Glutamatergic neuron (in vitro differentiated cells): Measurements from ENCODE around the gene ELN. TPM values are rescaled to one million over a fixed set of nuclear protein-coding genes. Genes with fewer than 3 reads are reported as not detected.

Source experiments
- DNase-seq: peaks from one replicate; pipeline ENCODE4 v3.0.0; 2022
- H3K27ac Mint-ChIP-seq: one replicate; pipeline ENCODE4 v1.8.0; 2020; ENCODE audit warnings: mild to moderate bottlenecking, mixed read lengths, inconsistent platforms; ENCODE audit not compliant: unreplicated experiment
- H3K27me3 Mint-ChIP-seq: one replicate; pipeline ENCODE4 v1.8.0; 2020; ENCODE audit warnings: mild to moderate bottlenecking, moderate library complexity, mixed read lengths, inconsistent platforms; ENCODE audit not compliant: unreplicated experiment
- H3K36me3 Mint-ChIP-seq: one replicate; pipeline ENCODE4 v1.8.0; 2020; ENCODE audit warnings: mild to moderate bottlenecking, mixed read lengths, inconsistent platforms; ENCODE audit not compliant: unreplicated experiment
- H3K4me1 Mint-ChIP-seq: one replicate; pipeline ENCODE4 v1.8.0; 2020; ENCODE audit warnings: mild to moderate bottlenecking, low read depth, mixed read lengths, inconsistent platforms; ENCODE audit not compliant: unreplicated experiment
- H3K4me3 Mint-ChIP-seq: one replicate; pipeline ENCODE4 v1.8.0; 2020; ENCODE audit warnings: mild to moderate bottlenecking, mixed read lengths, inconsistent platforms; ENCODE audit not compliant: unreplicated experiment
- H3K9me3 Mint-ChIP-seq: one replicate; pipeline ENCODE4 v1.8.0; 2020; ENCODE audit warnings: mild to moderate bottlenecking, moderate library complexity, mixed read lengths, inconsistent platforms; ENCODE audit not compliant: unreplicated experiment
- total RNA-seq: library from RNA; stranded (reverse); fragmentation: NEBNext Ultra II Directional; extraction: Animal tissue kit (Norgen Biotek cat#: 25700); gene quantifications from one replicate; pipeline ENCODE4 v1.2.1, GENCODE V29; 2021; ENCODE audit not compliant: unreplicated experiment
- TF ChIP-seq, protein P1 (sequence below): fragments of 200-600 bp; sonication (generic); IDR thresholded peaks from one replicate; pipeline ENCODE4 v1.5.0; 2021; ENCODE audit not compliant: partially characterized antibody, unreplicated experiment

ELN gene
- total RNA-seq, 1 donor from 2014 or later, result 3.7 TPM

DNA sequence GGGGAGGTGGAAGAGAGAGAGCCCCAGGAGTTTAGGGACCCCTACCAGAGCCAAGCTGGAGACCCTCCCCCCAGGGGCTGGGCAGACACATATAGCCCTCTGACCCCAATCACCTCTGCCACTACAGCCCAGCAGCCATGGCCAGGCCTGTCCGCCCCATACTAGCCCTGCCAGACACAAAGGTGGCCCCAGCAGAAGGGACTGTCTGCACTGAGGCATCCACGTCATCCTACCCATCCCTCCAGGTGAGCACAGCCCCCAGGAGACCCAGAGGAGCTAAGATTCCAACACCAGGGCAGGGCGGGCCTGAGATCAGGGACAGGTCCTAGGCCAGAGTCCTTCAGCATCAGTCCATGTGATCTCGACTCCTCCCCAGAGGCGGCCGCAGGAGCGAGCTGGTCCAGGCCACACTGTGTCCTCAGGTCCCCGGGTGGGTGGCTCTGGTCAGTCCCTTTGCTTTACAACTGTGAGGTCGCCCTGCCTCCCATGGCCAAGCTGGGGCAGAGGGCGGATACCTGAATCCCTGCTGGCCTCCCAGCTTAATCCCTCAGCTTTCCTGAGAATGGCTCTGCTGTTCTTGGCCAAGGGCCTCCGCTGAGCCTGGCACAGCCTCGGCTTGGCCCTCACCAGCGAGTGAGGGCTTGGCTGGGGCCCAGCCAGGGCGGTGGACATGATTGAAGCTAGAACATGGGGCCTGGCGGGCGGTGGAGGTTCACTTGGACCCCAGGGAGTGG, 14.3 kb upstream of the ELN start:
- H3K36me3 Mint-ChIP-seq, result no peaks in the 10 kb centered on the region
- TF ChIP-seq, protein P1, sequence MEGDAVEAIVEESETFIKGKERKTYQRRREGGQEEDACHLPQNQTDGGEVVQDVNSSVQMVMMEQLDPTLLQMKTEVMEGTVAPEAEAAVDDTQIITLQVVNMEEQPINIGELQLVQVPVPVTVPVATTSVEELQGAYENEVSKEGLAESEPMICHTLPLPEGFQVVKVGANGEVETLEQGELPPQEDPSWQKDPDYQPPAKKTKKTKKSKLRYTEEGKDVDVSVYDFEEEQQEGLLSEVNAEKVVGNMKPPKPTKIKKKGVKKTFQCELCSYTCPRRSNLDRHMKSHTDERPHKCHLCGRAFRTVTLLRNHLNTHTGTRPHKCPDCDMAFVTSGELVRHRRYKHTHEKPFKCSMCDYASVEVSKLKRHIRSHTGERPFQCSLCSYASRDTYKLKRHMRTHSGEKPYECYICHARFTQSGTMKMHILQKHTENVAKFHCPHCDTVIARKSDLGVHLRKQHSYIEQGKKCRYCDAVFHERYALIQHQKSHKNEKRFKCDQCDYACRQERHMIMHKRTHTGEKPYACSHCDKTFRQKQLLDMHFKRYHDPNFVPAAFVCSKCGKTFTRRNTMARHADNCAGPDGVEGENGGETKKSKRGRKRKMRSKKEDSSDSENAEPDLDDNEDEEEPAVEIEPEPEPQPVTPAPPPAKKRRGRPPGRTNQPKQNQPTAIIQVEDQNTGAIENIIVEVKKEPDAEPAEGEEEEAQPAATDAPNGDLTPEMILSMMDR, result no peak
- H3K9me3 Mint-ChIP-seq, result peaks cover 2% of the 10 kb centered on the region
- no peak for DNase-seq
- peaks cover 11% of the 10 kb centered on the region for H3K27me3 Mint-ChIP-seq
- peaks cover 22% of the 10 kb centered on the region for H3K4me1 Mint-ChIP-seq
- peak overlapping the region; percentile 76 for H3K27ac Mint-ChIP-seq
- H3K4me3 Mint-ChIP-seq, result no peak overlapping the region

DNA sequence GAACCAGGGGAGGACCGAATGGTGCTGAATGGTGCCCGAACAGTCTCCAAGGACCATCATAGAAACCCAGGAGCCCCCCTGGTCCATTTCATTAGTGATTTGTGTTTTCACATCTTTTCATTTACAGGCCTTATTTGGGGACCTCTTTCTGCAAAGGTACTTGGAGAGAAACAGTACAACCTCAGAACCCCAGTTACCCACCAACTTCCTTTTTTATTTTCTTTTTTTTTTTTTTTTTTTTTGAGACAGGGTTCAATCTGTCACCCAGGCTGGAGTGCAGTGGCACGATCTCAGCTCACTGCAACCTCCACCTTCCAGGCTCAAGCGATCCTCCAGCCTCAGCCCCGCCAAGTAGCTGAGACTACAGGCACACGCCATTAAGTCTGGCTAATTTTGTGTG, 13.0 kb upstream of the ELN start:
- Mint-ChIP-seq H3K4me1 (peaks cover 22% of the 10 kb centered on the region), H3K27ac (peak overlapping the region; percentile 55), H3K36me3 (no peaks in the 10 kb centered on the region), H3K4me3 (no peak overlapping the region), H3K27me3 (peaks cover 10% of the 10 kb centered on the region), H3K9me3 (peaks cover 2% of the 10 kb centered on the region)
- no peak for DNase-seq
- TF ChIP-seq, protein P1, result no peak

DNA sequence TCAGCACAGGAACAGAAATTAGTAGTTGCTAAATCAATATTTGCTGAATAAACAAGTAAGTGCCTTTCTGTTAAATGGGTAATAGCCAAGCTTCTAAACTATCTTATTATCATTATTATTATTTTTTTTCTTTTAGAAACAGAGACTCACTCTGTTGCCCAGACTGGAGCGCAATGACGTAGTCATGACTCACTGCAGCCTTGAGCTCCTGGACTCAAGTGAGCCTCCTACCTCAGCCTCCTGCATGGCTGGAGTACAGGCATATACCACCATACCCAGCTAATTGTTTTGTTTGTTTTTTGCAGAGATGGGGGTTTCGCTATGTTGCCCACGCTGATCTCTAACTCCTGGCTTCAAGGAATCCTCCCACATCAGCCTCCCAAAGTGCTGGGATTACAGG, 12.3 kb upstream of the ELN start:
- peaks cover 22% of the 10 kb centered on the region for H3K4me1 Mint-ChIP-seq
- no peaks in the 10 kb centered on the region for H3K36me3 Mint-ChIP-seq
- H3K9me3 Mint-ChIP-seq, result peaks cover 2% of the 10 kb centered on the region
- TF ChIP-seq, protein P1, result no peak
- no peak for DNase-seq
- H3K4me3 Mint-ChIP-seq, result no peak overlapping the region
- H3K27me3 Mint-ChIP-seq, result peaks cover 10% of the 10 kb centered on the region
- H3K27ac Mint-ChIP-seq, result peak overlapping the region; percentile 33

DNA sequence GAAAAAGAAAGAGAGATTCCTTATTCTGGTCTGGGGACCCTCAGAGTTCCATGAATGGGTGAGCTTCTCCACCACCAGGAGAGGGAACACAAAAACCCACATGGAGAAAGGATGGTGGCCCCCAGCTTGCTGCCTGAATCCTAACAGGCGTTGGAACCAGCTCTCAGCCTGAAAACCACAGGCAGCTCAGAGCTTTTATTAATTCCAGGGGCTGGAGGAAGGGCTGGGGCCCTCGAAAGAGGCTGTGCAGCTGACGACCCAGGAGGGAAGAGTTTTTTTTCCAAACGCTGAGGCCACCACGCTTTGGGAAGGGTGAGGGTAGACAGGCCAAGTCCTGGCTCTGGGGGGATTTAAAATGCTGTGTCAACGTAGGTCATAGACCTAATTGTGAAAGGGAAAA, 10.8 kb upstream of the ELN start:
- no peaks in the 10 kb centered on the region for H3K36me3 Mint-ChIP-seq
- TF ChIP-seq, protein P1, result no peak
- peak overlapping the region; percentile 38 for H3K27ac Mint-ChIP-seq
- H3K27me3 Mint-ChIP-seq, result peaks cover 6% of the 10 kb centered on the region
- no peak overlapping the region for H3K4me3 Mint-ChIP-seq
- H3K9me3 Mint-ChIP-seq, result peaks cover 2% of the 10 kb centered on the region
- H3K4me1 Mint-ChIP-seq, result peaks cover 22% of the 10 kb centered on the region
- no peak for DNase-seq

DNA sequence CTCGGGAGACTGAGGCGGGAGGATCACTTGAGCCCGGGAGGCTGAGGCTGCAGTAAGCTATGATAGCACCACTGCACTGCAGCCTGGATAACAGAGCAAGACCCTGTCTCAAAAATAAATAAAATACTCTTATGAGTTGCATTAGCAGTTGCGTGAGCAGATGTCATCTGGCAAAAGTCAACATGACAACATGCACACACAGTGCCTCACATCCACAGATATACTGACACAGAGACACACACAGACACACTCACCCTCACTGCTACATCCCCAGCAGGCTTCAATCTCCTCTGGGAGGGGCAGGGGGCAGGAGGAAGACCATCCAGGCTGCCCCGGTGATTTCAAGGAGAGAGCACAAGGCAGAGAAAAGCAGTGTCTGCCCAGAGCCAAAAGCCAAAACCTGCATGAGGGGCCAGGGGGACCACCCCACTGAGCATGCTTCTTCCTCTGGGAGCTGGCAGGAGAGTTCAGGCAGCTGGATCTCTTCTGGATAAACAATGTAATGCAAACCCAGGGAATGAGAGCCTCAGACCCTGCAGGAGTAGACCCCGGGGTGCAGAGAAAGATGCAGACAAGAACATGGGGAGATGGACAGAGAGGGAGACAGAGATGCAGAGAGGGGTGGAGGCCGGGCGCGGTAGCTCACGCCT, 9.6 kb upstream of the ELN start:
- H3K27ac Mint-ChIP-seq, result no peak overlapping the region
- H3K36me3 Mint-ChIP-seq, result no peaks in the 10 kb centered on the region
- H3K9me3 Mint-ChIP-seq, result no peaks in the 10 kb centered on the region
- DNase-seq, result no peak
- peaks cover 6% of the 10 kb centered on the region for H3K27me3 Mint-ChIP-seq
- TF ChIP-seq, protein P1, result no peak
- peak overlapping the region; percentile 11 for H3K4me3 Mint-ChIP-seq
- peaks cover 19% of the 10 kb centered on the region for H3K4me1 Mint-ChIP-seq
